ENCODE results near the gene TRABD. TPM values are rescaled to one million over a fixed set of nuclear protein-coding genes. Genes with fewer than 3 reads are reported as not detected.

The TRABD gene
- polyA plus RNA-seq, 1 donor (not counting 4 experiments of a cell fraction or from before 2014, with no cell fraction given), result 22.7 TPM

DNA sequence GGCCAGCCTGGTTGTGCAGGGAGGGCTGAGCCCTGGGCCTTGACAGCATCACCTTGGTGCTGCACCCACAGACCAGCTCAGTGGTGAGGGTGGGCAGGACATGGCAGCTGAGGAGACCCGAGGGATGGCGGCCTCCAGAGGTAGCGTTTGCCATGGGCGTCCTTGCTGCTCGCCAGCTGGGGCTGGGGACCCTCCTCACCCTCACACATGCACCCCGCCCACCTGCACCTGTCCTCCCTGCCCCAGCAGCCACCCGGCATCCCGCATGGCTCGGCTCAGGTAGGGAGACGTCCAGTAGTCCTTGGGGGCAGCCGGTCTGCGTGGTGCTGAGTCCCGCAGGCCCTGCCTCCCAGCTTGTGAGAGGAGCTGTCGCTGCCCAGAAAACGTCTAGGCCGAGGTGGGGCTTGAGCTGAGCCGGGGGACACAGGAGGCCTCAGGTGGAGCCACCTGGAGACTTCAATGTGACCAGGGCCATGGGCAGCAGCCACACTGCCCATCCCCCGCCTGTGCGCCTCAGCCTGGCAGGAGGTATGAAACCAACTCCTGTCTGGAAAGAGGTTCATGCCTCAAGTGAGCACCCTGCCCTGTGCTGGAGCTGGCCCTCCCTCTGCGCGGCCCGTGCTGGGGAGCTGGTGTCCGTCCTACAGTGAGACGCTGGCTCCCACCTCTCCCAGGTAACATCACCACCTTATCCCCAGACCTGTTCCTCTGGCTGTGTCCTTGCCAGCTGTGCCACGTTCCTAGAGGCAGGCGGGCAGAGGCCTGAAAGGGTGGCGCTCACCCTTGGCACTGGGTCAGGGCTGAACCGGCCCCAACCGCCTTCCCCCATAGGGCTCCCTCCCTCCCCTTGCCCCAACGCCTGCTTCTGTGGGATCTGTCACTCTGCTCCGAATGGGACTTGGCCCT is 3.3 kb upstream of the TRABD start:
- dilution Hi-C loops (cut with MboI; ENCODE audit: extremely low pct_ligation_motif_present, low sequenced_read_pairs), result no loop called here

GRCh38 chr22:50183141-50183971 is 2.4 kb upstream of the TRABD start:
- Histone ChIP-seq H3K79me2 (ENCODE audit: control insufficient read depth, insufficient read depth, low read length) (peaks cover 20% of the 10 kb centered on the region), H3K9ac (ENCODE audit: control insufficient read depth, extremely low read depth, insufficient read depth, low read length) (no peak overlapping the region), H3K4me1 (ENCODE audit: control insufficient read depth, extremely low read depth, insufficient read depth, low read length) (peaks cover 5% of the 10 kb centered on the region), H3K9me1 (ENCODE audit: control insufficient read depth, extremely low read depth, insufficient read depth, low read length) (no peaks in the 10 kb centered on the region), H3K9me3 (ENCODE audit: control insufficient read depth, low read depth, low read length) (no peaks in the 10 kb centered on the region), H3K4me3 (ENCODE audit: control insufficient read depth in 2 of 3, extremely low read depth in 1 of 3, insufficient read depth in 2 of 3, low read depth in 1 of 3, low read length in 3 of 3) (no peak overlapping the region), H3K27ac (ENCODE audit: control insufficient read depth, insufficient read depth, low read length) (no peak overlapping the region), H4K20me1 (ENCODE audit: control insufficient read depth, extremely low read depth, insufficient read depth, low read length) (peaks cover 3% of the 10 kb centered on the region), H3K4me2 (ENCODE audit: control insufficient read depth, extremely low read depth, insufficient read depth, low read depth, low read length) (no peak overlapping the region), H3K36me3 (ENCODE audit: control insufficient read depth in 2 of 2, extremely low read depth in 1 of 2, insufficient read depth in 2 of 2, low read length in 2 of 2) (no peaks in the 10 kb centered on the region), H3K27me3 (ENCODE audit: control insufficient read depth, extremely low read depth, insufficient read depth, low read length) (no peaks in the 10 kb centered on the region), H2AFZ (ENCODE audit: control insufficient read depth, low read length) (no peak overlapping the region)
- DNase-seq (ENCODE audit: low read depth, low spot score) (no peak), FAIRE-seq (no peak)
- no peak for TF ChIP-seq CTCF (optimal IDR thresholded peaks at IDR 0.05 in 1 of 3, IDR thresholded peaks at IDR 0.05 in 1 of 3, conservative IDR thresholded peaks at IDR 0.05 in 1 of 3; ENCODE audit: extremely low read depth in 1 of 3, insufficient read depth in 2 of 3, low read length in 3 of 3)
- no peak for TF ChIP-seq EZH2 (IDR thresholded peaks at IDR 0.05; ENCODE audit: low read length)
- dilution Hi-C loops (cut with MboI; ENCODE audit: extremely low pct_ligation_motif_present, low sequenced_read_pairs), result no loop called here

More for the DNA sequence above, 3.3 kb upstream of the TRABD start:
- Histone ChIP-seq H3K9ac (ENCODE audit: control insufficient read depth, extremely low read depth, insufficient read depth, low read length) (no peak overlapping the region), H3K9me3 (ENCODE audit: control insufficient read depth, low read depth, low read length) (no peaks in the 10 kb centered on the region), H3K9me1 (ENCODE audit: control insufficient read depth, extremely low read depth, insufficient read depth, low read length) (no peaks in the 10 kb centered on the region), H2AFZ (ENCODE audit: control insufficient read depth, low read length) (no peak overlapping the region), H4K20me1 (ENCODE audit: control insufficient read depth, extremely low read depth, insufficient read depth, low read length) (peaks cover 3% of the 10 kb centered on the region), H3K4me1 (ENCODE audit: control insufficient read depth, extremely low read depth, insufficient read depth, low read length) (peaks cover 5% of the 10 kb centered on the region), H3K27me3 (ENCODE audit: control insufficient read depth, extremely low read depth, insufficient read depth, low read length) (no peaks in the 10 kb centered on the region), H3K4me3 (ENCODE audit: control insufficient read depth in 2 of 3, extremely low read depth in 1 of 3, insufficient read depth in 2 of 3, low read depth in 1 of 3, low read length in 3 of 3) (no peak overlapping the region), H3K36me3 (ENCODE audit: control insufficient read depth in 2 of 2, extremely low read depth in 1 of 2, insufficient read depth in 2 of 2, low read length in 2 of 2) (no peaks in the 10 kb centered on the region), H3K4me2 (ENCODE audit: control insufficient read depth, extremely low read depth, insufficient read depth, low read depth, low read length) (no peak overlapping the region), H3K79me2 (ENCODE audit: control insufficient read depth, insufficient read depth, low read length) (peaks cover 14% of the 10 kb centered on the region), H3K27ac (ENCODE audit: control insufficient read depth, insufficient read depth, low read length) (no peak overlapping the region)
- FAIRE-seq (no peak), DNase-seq (ENCODE audit: low read depth, low spot score) (no peak)
- TF ChIP-seq EZH2 (IDR thresholded peaks at IDR 0.05; ENCODE audit: low read length) (no peak), CTCF (optimal IDR thresholded peaks at IDR 0.05 in 1 of 3, IDR thresholded peaks at IDR 0.05 in 1 of 3, conservative IDR thresholded peaks at IDR 0.05 in 1 of 3; ENCODE audit: extremely low read depth in 1 of 3, insufficient read depth in 2 of 3, low read length in 3 of 3) (no peak)

All from keratinocyte (primary cell).